ENCODE data around the gene RPH3AL.

RPH3AL gene

GRCh38 chr17:339193-340061, 13.2 kb downstream of the RPH3AL start:
- H3K4me3 ChIP-seq (ENCODE audit: low read depth, low read length), result no peak overlapping the region
- no peak for DNase-seq (ENCODE audit: low read depth)
- TF ChIP-seq, protein P1, sequence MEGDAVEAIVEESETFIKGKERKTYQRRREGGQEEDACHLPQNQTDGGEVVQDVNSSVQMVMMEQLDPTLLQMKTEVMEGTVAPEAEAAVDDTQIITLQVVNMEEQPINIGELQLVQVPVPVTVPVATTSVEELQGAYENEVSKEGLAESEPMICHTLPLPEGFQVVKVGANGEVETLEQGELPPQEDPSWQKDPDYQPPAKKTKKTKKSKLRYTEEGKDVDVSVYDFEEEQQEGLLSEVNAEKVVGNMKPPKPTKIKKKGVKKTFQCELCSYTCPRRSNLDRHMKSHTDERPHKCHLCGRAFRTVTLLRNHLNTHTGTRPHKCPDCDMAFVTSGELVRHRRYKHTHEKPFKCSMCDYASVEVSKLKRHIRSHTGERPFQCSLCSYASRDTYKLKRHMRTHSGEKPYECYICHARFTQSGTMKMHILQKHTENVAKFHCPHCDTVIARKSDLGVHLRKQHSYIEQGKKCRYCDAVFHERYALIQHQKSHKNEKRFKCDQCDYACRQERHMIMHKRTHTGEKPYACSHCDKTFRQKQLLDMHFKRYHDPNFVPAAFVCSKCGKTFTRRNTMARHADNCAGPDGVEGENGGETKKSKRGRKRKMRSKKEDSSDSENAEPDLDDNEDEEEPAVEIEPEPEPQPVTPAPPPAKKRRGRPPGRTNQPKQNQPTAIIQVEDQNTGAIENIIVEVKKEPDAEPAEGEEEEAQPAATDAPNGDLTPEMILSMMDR (IDR thresholded peaks at IDR 0.05; ENCODE audit: control insufficient read depth, extremely low read depth, insufficient read depth), result no peak

- DNase-seq (ENCODE audit: low read depth), result no peak
- H3K4me3 ChIP-seq (ENCODE audit: low read depth, low read length), result no peak overlapping the region
- TF ChIP-seq, protein P1 (IDR thresholded peaks at IDR 0.05; ENCODE audit: control insufficient read depth, extremely low read depth, insufficient read depth), result no peak
Measured at GRCh38 chr17:338442-339192, 14.0 kb downstream of the RPH3AL start.

GRCh38 chr17:337866-338265, 14.7 kb downstream of the RPH3AL start:
- TF ChIP-seq, protein P1 (IDR thresholded peaks at IDR 0.05; ENCODE audit: control insufficient read depth, extremely low read depth, insufficient read depth), result no peak
- no peak for DNase-seq (ENCODE audit: low read depth)
- no peak overlapping the region for H3K4me3 ChIP-seq (ENCODE audit: low read depth, low read length)

- H3K4me3 ChIP-seq (ENCODE audit: low read depth, low read length), result no peak overlapping the region
- TF ChIP-seq, protein P1 (IDR thresholded peaks at IDR 0.05; ENCODE audit: control insufficient read depth, extremely low read depth, insufficient read depth), result no peak
- DNase-seq (ENCODE audit: low read depth), result no peak
Measured at GRCh38 chr17:337453-337852, 15.2 kb downstream of the RPH3AL start.

DNA sequence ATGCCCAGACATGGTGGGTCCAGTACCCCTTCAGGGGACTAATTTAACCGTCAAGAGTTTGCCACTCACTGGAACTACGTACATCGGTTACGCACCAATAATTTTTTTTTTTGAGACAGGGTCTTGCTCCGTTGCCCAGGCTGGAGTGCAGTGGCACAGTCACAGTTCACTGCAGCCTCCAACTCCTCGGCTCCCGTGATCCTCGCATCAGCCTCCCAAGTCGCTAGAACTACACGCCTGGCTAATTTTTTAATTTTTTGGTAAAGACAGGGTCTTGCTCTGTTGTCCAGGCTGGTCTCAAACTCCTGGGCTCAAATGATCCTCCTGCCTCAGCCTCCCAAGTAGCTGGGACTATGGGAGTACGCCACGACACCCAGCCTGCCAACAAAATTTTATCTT, 15.6 kb downstream of the RPH3AL start:
- no peak for DNase-seq (ENCODE audit: low read depth)
- H3K4me3 ChIP-seq (ENCODE audit: low read depth, low read length), result no peak overlapping the region
- TF ChIP-seq, protein P1 (IDR thresholded peaks at IDR 0.05; ENCODE audit: control insufficient read depth, extremely low read depth, insufficient read depth), result no peak

DNA sequence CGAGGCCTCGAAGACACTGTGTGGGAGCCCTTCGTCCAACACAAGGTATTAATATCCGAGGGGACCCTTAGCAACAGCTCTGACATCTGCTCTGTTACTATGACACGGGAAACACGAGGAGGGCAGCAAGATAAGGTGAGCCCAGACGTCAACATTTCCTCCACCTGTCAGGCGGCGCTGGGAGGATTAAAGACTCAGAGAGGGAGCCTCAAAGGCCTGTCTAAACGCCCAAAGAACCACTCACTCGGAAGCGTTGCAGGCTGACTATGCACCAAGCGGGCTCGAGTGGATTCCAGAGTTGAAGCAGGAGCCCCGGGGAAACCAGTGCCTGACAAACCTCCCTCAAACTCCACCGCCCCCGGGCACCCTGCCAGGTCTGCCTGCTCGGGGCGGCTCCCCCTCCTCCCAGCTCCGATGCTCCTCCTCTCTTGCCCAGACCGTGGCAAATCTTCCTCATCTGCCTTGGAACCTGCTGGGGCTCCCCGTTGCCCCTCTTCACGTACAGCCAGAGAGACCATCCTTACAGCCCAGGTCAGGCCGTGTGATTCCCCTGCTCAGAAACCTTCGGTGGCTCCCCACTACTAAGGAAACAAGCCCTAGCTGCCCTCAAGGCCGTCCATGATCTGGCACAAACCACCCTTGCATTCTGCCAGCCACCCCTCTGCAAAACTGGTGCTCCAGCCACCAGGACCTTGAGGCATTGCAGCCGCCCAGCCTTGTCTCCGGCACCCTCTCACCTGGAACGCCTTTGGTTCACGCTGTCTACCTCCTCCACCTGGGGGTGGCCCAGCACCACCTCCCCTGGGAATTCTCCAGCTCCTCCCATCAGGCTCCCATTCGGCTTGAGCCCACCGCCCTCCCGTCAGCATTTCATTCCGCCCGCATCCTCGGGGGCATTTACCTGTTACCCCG, 16.2 kb downstream of the RPH3AL start:
- DNase-seq (ENCODE audit: low read depth), result no peak
- no peak overlapping the region for H3K4me3 ChIP-seq (ENCODE audit: low read depth, low read length)
- TF ChIP-seq, protein P1 (IDR thresholded peaks at IDR 0.05; ENCODE audit: control insufficient read depth, extremely low read depth, insufficient read depth), result no peak
